Lower leg skin (tissue), 4 donors: ENCODE results near the gene SORL1. TPM values are rescaled to one million over a fixed set of nuclear protein-coding genes. Genes with fewer than 3 reads are reported as not detected.
A peak's percentile ranks its signal among the peaks of the same experiment; 100 is the strongest.

Experiments
- DNase-seq, 2 donors: peaks; one replicate each; pipeline ENCODE4 v3.0.0-alpha.2; 2019; ENCODE audit warnings: low spot score in 2 of 2
- H3K4me3 ChIP-seq: fragments of 200-600 bp; sonication (generic); 2 replicates; pipeline ENCODE4 v1.5.1; 2017; ENCODE audit warnings: mild to moderate bottlenecking, low read depth; ENCODE audit not compliant: poor library complexity, severe bottlenecking
- CTCF ChIP-seq, 3 donors: fragments of 450-650 bp; IDR thresholded peaks; one replicate each; pipeline ENCODE4 v1.5.1; 2016; ENCODE audit warnings: antibody characterized with exemption in 3 of 3, mild to moderate bottlenecking in 3 of 3, moderate library complexity in 2 of 3
- POLR2A ChIP-seq, 2 donors: fragments of 450-650 bp; IDR thresholded peaks; one replicate each; pipeline ENCODE4 v1.6.1; 2016 to 2017; ENCODE audit warnings: antibody characterized with exemption in 2 of 2, mild to moderate bottlenecking in 1 of 2, moderate library complexity in 1 of 2
- WGBS, 2 donors: methylation state at CpG; one replicate each; pipeline ENCODE4 v1.1.5; 2018; 5-methylcytosine and 5-hydroxymethylcytosine counted together
- intact Hi-C: fragments of 100-400 bp; cut with DNase I; formaldehyde crosslinking; loops from one replicate; pipeline ENCODE4 v1.15.0; 2023; ENCODE audit warnings: low total_unique reads
- total RNA-seq, 4 donors: library from RNA; depleted of rRNA; stranded (reverse); fragments of >200 nt; gene quantifications; one replicate each; pipeline ENCODE4 v1.1.0, GENCODE V29; 2016

Gene SORL1
- total RNA-seq, 4 donors from 2014 or later, result 12.5 to 21.8 (median 14.7) TPM

- TF ChIP-seq CTCF (IDR thresholded peaks at IDR 0.05), result no peak
- no peak for TF ChIP-seq POLR2A (IDR thresholded peaks at IDR 0.05)
- 84 to 86% methylated on average over 11 of the region's 11 CpGs for WGBS, 2 donors
- intact Hi-C loops, result no loop called here
- H3K4me3 ChIP-seq, result no peak overlapping the region
- DNase-seq, result peak in 1 of 2 donors; percentile 52
These were observed 4.8 kb downstream of the SORL1 start for GRCh38 chr11:121456816-121457431.

DNA sequence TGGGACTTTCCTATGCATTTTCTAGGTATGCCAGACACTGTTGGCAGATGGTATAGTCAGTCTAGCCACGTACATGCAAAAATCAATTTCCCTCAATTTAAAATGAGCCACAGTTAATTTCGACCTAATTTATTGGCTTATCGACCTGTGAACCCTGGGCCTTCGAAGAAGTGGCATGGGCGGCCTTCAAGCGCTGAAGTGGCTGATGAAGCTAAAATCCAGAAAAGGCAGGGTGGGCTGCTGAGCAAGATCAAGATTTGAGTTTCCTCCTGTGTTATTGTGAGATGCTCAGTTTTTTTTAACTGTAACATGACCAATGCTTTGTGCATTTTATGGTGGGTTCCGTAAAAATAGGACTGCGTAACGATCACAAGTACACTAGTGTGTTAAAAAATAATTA, 6.4 kb downstream of the SORL1 start:
- 88 to 92% methylated on average over 9 of the region's 9 CpGs for WGBS, 2 donors
- no peak for DNase-seq
- no peak for TF ChIP-seq POLR2A (IDR thresholded peaks at IDR 0.05)
- TF ChIP-seq CTCF (IDR thresholded peaks at IDR 0.05), result no peak
- H3K4me3 ChIP-seq, result no peak overlapping the region
- intact Hi-C loops, result no loop called here

GRCh38 chr11:121459413-121460017, 7.4 kb downstream of the SORL1 start:
- intact Hi-C loops, result no loop called here
- DNase-seq, result peak in 1 of 2 donors; percentile 65
- no peak overlapping the region for H3K4me3 ChIP-seq
- no peak for TF ChIP-seq CTCF (IDR thresholded peaks at IDR 0.05)
- TF ChIP-seq POLR2A (IDR thresholded peaks at IDR 0.05), result no peak
- 81 to 90% methylated on average over 5 to 7 of the region's 7 CpGs for WGBS, 2 donors

DNA sequence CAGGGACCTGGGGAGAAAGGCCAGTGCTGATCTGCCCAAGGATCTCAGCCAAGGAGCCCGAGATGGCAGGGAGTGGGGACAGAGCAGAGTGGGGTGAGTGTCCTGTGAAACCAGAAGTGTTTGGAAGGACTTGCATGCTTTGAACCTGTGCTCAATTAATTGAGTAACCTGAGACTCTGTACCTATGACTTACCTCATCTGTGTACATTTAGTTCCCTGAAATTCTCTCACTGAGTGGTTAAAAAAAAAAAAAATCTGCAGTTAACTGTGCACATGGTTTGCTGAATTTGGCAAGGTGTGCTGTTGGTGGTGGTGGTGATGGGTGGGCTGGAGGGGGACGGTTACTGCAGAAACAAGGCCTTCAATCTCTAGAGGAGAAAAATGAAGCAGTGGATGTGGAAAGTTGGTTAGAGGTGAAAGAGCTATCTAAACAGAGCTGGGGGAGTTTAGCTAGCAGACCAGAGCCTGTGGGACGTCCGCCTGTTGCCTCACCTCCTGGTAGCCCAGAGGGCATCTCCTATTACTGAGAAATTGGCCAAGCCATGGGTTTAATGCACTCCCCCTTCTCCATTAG, 8.9 kb downstream of the SORL1 start:
- intact Hi-C loops, result no loop called here
- TF ChIP-seq CTCF (IDR thresholded peaks at IDR 0.05), result no peak
- TF ChIP-seq POLR2A (IDR thresholded peaks at IDR 0.05), result no peak
- H3K4me3 ChIP-seq, result no peak overlapping the region
- WGBS, 2 donors, result 79 to 86% methylated on average over 4 of the region's 4 CpGs
- peak in 1 of 2 donors; percentile 31 for DNase-seq

DNA sequence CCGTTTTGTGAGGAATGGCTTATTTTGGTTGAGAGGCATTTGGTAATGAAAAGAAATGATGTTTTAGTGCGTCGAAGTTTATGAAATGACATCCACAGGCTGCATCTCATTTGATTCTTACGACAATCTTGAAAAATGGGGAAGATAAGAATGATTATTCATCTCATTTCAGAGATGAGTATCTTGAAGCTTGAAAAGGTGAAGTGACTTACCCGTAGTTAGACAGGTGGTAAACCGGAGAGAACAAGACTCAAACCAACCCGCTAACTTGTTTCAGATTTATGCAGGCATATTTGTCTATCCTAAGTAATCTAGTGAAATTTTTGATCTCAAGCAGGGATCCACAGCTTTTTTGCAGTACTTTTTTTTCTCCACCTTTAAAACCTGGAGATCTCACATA, 9.7 kb downstream of the SORL1 start:
- WGBS, 2 donors, result 90% methylated on average over 7 of the region's 7 CpGs
- TF ChIP-seq CTCF (IDR thresholded peaks at IDR 0.05) (no peak), POLR2A (IDR thresholded peaks at IDR 0.05) (no peak)
- intact Hi-C loops, result no loop called here
- DNase-seq, result no peak
- H3K4me3 ChIP-seq, result no peak overlapping the region
